ENCODE measurements around the gene CCSAP. TPM values are rescaled to one million over a fixed set of nuclear protein-coding genes. Genes with fewer than 3 reads are reported as not detected.
A peak's percentile ranks its signal among the peaks of the same experiment; 100 is the strongest.

The CCSAP gene
- polyA plus RNA-seq, 1 of the 3 experiments (the other 2 are of a cell fraction): 1.8 TPM

DNA sequence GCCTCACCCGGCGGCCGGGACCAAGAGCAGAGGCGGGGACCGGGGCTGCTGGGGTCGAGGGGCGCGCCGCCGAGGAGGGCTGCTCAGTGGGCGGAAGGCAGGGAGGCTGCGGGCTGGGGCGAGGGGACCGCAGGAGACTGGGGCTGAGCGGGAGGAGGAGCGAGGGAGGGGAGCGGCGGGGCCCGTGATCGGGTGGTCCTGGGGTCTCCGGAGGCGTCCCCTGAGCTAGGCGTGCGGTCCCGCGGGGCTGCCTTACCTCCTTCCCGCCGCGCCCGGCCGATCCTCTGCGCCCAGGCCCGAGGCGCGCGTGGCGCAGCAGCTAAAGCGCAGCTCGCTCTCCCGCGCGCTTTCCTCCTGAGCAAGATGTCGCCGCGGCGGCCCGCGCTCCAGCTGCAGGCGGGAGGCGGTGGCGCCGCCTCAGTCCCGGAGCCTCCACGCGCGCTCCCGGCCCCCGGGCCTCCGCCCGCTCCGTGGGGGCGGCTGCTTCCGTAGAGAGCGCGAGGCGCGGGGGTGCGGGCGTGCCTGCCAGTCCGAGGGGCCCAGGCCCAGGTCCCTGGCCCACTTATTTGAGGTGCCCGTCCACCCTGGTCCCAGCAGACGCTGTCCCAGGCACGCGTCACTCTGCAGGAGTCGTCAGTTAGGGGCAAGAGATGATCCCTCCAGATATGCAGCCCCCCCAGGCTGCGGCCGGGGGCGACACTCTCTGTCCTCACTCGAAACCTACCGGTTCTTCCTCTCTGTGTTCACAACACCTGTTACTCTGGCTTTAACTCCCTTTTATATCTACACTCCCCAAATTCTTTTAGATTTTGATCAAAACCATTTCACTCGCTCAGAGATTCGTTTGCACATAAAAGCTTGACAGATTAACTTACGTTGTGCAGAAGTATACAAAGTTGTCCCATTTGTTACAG lies at the start of gene CCSAP (continued):
- TF ChIP-seq, protein P1, sequence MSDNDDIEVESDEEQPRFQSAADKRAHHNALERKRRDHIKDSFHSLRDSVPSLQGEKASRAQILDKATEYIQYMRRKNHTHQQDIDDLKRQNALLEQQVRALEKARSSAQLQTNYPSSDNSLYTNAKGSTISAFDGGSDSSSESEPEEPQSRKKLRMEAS (IDR thresholded peaks at IDR 0.05; ENCODE audit: low read depth): peak; percentile 16; the same call in 1 of the 2 replicates
- TF ChIP-seq TEAD4 (IDR thresholded peaks at IDR 0.05; ENCODE audit: borderline replicate concordance, insufficient read depth) (no peak), FOXM1 (IDR thresholded peaks at IDR 0.05; ENCODE audit: low read depth) (no peak), JUND (IDR thresholded peaks at IDR 0.05) (no peak), GATA2 (CRISPR knock-in tag; IDR thresholded peaks at IDR 0.05) (peak; percentile 40; the same call in 1 of the 2 replicates), CHD2 (IDR thresholded peaks at IDR 0.05; ENCODE audit: low read length, partially characterized antibody) (no peak), NFIC (IDR thresholded peaks at IDR 0.05; ENCODE audit: borderline replicate concordance) (no peak), EZH2phosphoT487 (IDR thresholded peaks at IDR 0.05; ENCODE audit: borderline replicate concordance, low read depth) (no peak), TCF12 (IDR thresholded peaks at IDR 0.05) (no peak), RAD21 (IDR thresholded peaks at IDR 0.05; ENCODE audit: low read length) (no peak), GABPA (IDR thresholded peaks at IDR 0.05; ENCODE audit: low read depth) (no peak)
- TF ChIP-seq, protein P2, sequence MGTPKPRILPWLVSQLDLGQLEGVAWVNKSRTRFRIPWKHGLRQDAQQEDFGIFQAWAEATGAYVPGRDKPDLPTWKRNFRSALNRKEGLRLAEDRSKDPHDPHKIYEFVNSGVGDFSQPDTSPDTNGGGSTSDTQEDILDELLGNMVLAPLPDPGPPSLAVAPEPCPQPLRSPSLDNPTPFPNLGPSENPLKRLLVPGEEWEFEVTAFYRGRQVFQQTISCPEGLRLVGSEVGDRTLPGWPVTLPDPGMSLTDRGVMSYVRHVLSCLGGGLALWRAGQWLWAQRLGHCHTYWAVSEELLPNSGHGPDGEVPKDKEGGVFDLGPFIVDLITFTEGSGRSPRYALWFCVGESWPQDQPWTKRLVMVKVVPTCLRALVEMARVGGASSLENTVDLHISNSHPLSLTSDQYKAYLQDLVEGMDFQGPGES (IDR thresholded peaks at IDR 0.05; ENCODE audit: low read depth, low read length): no peak
- TF ChIP-seq, protein P3, sequence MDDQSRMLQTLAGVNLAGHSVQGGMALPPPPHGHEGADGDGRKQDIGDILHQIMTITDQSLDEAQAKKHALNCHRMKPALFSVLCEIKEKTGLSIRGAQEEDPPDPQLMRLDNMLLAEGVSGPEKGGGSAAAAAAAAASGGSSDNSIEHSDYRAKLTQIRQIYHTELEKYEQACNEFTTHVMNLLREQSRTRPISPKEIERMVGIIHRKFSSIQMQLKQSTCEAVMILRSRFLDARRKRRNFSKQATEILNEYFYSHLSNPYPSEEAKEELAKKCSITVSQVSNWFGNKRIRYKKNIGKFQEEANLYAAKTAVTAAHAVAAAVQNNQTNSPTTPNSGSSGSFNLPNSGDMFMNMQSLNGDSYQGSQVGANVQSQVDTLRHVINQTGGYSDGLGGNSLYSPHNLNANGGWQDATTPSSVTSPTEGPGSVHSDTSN (IDR thresholded peaks at IDR 0.05): no peak

- H3K79me2 ChIP-seq (ENCODE audit: insufficient read depth): no peaks in the 10 kb centered on the region
- H3K36me3 ChIP-seq (replicated peaks in 1 of 2; ENCODE audit: control insufficient read depth in 1 of 2, insufficient read depth in 2 of 2, low read length in 1 of 2): no peaks in the 10 kb centered on the region
- TF ChIP-seq JUND (IDR thresholded peaks at IDR 0.05) (no peak), MEF2A (IDR thresholded peaks at IDR 0.05; ENCODE audit: borderline replicate concordance, low read depth) (no peak), FOXJ3 (CRISPR knock-in tag; IDR thresholded peaks at IDR 0.05) (no peak), RXRA (IDR thresholded peaks at IDR 0.05; ENCODE audit: borderline replicate concordance, low read depth) (no peak), YY1 (IDR thresholded peaks at IDR 0.05; ENCODE audit: low read depth) (no peak), SMC3 (IDR thresholded peaks at IDR 0.05; ENCODE audit: low read depth, low read length) (no peak), TAF1 (IDR thresholded peaks at IDR 0.05; ENCODE audit: borderline replicate concordance, low read depth, low read length) (no peak)
- TF ChIP-seq, protein P4, sequence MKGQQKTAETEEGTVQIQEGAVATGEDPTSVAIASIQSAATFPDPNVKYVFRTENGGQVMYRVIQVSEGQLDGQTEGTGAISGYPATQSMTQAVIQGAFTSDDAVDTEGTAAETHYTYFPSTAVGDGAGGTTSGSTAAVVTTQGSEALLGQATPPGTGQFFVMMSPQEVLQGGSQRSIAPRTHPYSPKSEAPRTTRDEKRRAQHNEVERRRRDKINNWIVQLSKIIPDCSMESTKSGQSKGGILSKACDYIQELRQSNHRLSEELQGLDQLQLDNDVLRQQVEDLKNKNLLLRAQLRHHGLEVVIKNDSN (IDR thresholded peaks at IDR 0.05; ENCODE audit: borderline replicate concordance, low read depth): no peak
- TF ChIP-seq, protein P1 (IDR thresholded peaks at IDR 0.05; ENCODE audit: low read depth): no peak
- WGBS (ENCODE audit: low lambda C conversion rate): 73% methylated on average over 7 of the region's 7 CpGs
- H3K4me2 ChIP-seq: no peak overlapping the region
- ChIA-PET CTCF (no interaction called here), POLR2A (no interaction called here)
- H3K27me3 ChIP-seq (ENCODE audit: insufficient read depth): no peaks in the 10 kb centered on the region
- no peak overlapping the region for H2AFZ ChIP-seq (ENCODE audit: low read depth)
- no peaks in the 10 kb centered on the region; a peak in 1 of 4 replicates for H3K4me1 ChIP-seq (ENCODE audit: control insufficient read depth in 1 of 2, insufficient read depth in 2 of 2, low read depth in 1 of 2, low read length in 1 of 2)
- no peaks in the 10 kb centered on the region for H3K9me2 ChIP-seq
- H3K27ac ChIP-seq (ENCODE audit: low read depth in 2 of 2, low read length in 1 of 2): no peak overlapping the region
- no peak overlapping the region for H3K4me3 ChIP-seq (ENCODE audit: low read depth in 2 of 2, low read length in 1 of 2)
- no peak for DNase-seq
- no peak overlapping the region for H3K9ac ChIP-seq
- H3K9me3 ChIP-seq: no peaks in the 10 kb centered on the region
- H3F3A ChIP-seq (replicated peaks; ENCODE audit: insufficient read depth): peaks cover 7% of the 10 kb centered on the region
- H4K20me1 ChIP-seq (ENCODE audit: insufficient read depth): no peaks in the 10 kb centered on the region
Observed at GRCh38 chr1:229390130-229390529, 47.3 kb upstream of the CCSAP start.
